Measurements from ENCODE around the gene TOR4A.

The TOR4A gene

DNA sequence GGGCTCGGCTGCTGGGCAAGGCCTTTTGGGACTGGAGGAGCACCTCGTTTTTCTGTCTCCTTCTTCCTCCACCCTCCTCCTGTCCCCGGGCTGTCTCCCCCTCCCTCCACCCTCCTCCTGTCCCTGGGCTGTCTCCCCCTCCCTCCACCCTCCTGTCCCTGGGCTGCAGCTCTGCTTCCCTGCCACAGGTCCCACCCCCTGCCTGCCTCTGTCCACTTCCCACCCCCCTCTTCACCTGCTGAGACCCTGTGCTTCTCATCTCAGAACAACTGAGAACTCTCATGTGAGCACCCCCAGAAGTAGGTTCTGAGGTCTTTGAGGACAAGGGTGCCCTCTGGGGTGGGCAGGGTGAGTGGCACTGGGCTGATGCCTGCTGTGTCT lies 5.8 kb upstream of the TOR4A start:
- DNase-seq (ENCODE audit: low spot score) = no peak

DNA sequence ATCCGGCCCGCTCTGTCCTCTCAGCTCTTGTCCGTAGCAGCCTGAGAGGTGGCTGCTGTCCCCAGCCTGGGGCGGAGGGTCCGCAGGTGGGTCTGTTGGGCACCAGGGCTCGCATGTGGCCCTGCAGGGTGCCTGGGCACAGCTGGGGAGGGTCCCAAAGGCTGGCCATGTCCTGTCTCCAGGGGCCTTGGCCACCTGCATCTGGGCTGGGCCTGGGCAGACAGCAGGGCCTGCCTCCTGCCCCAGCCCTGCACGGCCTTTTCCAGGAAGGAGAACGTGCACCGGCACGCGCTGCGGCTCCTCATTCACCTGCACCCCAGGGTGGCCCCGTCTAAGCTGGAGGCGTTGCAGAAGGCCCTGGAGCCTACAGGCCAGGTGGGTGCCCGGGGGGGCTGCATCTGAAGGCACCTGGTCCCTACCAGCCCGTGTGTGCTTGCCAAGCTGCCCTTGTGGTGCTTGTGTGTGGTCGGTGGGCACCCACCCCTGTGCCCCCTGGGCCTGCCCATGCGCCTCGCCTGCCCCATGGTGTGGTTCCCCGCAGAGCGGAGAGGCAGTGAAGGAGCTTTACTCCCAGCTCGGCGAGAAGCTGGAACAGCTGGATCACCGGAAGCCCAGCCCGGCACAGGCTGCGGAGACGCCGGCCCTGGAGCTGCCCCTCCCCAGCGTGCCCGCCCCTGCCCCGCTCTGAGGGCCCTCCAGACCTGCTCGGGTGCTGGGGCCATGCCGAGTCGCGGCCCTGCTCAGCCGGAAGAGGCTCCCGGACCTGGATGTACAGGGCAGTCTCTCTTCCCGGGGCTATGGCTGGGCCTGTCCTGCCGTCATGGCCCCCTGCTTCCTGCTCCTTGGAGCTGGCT lies 5.1 kb upstream of the TOR4A start:
- DNase-seq (ENCODE audit: low spot score) = no peak

DNA sequence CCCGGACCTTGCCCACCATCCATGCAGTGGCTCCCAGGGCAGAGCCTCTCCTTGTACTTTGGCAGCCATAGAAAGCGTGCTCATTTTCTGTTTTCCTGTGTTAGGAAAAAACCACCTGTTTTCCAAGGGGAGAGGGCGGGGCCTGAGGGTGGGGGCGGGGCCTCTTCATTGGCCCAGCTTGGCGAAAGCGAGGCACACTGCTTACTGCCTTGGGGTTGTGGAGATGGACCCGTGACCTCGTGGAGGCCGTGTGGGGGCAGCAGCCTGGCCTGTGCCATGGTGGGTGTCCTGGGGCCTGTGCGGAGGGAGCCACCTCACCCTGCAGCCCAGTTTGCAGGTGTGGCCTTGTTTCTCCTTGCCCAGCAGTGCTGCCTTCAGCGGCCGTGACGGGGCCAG lies 4.4 kb upstream of the TOR4A start:
- no peak for DNase-seq (ENCODE audit: low spot score)

DNA sequence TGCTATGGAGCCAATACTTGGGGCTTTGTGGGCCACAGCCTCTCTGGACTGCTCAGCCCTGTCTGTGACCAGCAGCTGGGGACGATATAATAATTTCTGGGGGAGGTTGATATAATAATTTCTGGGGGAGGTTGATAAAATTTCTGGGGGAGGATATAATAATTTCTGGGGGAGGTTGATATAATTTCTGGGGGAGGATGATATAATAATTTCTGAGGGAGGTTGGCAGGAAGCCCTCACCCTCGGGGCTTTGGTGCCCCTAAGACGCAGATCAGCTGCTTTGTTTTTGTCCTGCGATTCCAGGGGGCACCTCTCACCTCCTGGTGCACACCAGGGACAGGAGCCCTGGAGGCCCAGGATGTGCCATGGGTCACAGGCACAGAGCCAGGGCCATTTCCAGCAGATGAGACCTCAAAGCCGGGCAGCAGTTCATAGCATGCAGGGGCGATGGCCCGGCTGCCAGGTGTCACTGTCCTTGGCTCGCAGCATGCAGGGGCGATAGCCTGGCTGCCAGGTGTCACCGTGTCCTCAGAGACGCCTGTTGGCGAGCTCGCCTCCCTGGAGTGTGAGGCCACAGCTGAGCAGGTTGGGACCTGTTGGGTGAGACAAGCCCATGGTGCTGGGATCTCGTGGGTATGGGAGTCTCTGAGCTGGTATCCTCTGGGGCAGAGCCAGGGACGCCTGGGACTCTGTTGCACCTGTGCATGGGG lies 3.8 kb upstream of the TOR4A start:
- DNase-seq (ENCODE audit: low spot score) = no peak

DNA sequence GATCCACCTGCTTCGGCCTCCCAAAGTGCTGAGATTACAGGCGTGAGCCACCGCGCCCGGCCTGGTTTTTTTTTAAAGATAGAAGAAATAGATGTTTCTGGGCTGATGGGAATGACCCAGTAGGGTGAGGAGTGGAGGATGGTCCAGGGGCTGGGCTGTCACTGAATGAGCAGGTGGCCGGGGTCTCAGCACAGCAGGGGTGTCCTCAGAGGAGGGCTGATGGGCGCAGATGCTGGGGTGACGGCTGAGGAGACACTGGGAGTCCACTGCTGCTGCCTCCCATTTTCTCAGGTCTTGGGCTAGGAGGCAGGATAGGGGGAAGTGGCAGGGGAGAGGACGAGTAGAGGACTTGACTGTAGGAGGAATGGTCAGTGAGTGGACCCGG lies 2.3 kb upstream of the TOR4A start:
- no peak for DNase-seq (ENCODE audit: low spot score)

DNA sequence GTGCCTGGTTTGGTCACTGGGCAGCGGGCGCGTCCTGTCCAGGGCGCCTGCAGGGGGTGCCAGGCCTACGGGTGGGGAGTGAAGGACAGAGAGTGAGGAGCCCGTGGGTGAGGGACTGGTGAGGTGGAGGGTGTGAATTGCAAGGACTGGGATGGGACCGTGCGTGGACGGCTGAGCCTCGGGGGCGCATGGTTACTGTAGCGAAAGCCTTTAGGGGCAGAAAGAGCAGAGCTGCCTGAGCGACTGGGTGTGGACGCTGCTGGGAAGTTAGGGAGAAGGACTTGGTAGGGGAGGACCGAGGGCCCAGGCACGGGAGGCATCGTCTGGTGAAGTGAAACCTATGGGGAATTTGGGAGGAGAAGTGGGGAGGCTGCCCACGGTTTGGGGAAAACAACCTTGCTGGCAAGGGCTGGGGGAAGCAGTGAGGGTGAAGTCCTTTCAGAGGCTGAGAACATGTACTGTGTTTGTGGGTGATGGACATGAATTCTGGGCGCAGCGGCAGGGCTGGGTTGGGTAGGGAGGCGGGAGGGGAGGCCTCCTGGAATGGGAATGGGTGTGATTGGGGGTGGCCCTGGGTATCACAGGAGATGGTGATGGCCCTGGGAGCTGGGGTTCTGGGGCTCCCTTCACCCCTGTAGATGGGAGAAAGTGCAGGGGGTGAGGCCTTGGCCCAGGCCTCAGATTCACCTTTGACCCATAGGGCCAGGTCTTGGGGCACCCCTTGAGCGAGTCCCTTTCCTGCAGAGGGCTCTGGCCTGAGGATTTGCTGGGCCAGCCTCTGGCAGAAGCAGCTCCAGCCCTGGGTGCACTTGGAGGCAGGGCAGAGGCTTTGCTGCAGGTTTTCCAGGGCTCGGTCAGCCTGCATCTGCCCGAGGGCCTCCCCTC lies 1.7 kb upstream of the TOR4A start:
- DNase-seq (ENCODE audit: low spot score) = no peak

DNA sequence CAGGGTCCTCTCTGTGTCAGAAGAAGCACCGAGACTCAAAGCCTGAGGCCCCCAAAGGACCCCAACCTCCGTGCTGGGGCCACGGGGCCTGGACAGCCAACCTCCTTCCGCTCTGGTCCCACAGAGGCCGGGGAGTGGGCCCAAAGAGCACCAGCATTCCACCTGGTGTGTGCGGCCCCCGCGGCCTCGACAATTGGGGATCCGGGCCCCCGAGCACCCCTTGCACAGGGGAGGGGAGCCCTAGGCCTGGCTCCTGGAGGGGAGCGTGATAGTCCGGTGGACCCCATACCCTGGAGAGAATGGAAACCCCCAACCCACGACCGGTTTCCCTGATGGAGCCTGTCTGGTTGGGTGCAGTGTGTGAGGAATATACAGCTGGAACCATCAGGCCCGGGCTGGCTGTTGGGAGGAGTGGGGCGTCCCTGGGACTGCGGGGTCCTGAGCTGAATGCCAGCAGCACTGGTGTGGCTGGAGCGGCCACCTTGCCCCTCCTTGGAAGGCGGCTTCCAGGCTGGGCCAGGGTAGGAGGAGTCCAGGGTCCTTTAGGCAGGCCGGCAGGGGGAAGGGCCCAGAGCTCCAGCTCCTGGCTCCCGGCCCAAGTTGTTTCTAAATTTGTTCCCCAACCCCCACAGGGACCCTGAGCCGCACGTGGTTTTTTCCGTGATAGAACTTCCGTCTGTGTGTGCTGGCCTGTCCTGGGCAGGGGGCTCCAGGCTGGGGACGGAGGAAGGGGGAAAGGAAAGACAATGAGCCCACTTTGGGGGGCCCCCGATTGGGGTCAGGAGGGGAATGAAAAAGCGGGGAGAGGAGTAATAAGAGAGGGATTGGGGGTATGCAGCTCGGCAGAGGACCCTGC lies 825 bp upstream of the TOR4A start:
- no peak for DNase-seq (ENCODE audit: low spot score)

DNA sequence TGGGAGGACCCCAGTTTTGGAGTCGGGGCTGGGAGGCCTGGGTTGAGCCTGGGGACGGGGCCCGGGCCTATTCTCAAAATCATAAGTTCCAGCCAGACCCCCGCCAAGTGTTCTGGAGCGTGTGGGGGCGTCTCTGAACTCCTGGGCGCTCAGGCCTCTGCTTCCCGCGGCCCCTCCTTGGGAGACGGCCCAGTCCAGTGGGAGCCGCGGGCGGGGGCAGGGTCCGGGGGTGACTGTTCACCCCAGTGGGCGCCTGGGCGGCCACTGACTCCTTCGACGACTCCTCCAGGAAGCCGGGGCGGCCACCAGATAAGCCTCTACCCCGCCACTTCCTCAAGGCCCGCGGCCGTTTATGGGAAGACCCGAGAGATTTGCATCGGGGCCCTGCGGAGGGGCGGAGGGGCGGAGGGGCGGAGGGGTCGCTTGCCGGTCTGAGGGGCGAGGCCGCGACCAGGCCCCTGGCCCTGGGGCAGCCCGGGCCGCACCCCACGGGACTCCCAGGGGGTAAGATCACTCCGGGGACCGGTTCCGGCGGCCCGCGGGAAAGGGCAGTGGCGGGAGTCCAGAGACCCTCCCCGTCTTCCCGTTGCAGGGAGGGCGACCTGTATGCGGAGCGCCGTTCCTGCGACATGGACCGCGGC lies 655 bp downstream of the TOR4A start:
- DNase-seq (ENCODE audit: low spot score) = no peak

DNA sequence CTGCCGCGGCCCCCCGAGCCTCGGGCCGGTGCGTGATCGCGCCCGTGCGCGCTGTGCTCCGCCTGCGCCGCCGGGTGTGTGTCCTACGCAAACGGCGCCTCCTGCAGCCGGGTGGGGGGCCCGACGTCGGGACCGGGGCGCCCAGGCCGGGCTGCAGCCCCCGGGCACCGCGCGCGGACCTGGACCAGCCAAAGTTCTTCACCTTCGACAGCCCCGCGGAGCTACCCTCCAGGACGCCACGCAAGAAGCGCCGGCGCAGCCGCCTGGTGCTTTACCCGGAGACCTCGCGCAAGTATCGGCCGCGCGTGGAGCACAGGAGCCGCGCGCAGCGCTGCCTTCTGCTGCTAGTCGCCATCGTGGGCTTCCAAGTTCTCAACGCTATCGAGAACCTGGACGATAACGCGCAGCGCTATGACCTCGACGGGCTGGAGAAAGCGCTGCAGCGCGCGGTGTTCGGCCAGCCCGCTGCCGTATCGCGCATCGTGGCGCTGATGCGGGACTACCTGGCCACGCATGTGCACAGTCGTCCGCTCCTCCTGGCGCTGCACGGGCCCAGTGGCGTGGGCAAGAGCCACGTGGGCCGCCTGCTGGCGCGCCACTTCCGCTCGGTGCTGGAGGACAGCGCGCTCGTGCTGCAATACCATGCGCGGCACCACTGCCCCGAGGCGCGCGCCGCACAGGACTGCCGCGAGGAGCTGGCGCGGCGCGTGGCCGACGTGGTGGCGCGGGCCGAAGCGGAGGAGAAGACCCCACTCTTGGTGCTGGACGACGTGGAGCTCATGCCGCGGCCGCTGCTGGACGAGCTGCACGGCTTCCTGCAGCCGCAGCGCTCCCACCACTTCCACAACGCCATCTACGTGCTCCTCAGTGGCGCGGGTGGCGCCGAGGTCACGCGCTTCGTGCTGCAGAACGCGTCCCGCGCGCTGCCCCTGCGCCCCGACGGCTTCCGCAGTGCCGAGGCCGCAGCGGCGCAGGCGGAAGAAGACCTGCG lies 1.5 kb downstream of the TOR4A start:
- DNase-seq (ENCODE audit: low spot score) = no peak

DNA sequence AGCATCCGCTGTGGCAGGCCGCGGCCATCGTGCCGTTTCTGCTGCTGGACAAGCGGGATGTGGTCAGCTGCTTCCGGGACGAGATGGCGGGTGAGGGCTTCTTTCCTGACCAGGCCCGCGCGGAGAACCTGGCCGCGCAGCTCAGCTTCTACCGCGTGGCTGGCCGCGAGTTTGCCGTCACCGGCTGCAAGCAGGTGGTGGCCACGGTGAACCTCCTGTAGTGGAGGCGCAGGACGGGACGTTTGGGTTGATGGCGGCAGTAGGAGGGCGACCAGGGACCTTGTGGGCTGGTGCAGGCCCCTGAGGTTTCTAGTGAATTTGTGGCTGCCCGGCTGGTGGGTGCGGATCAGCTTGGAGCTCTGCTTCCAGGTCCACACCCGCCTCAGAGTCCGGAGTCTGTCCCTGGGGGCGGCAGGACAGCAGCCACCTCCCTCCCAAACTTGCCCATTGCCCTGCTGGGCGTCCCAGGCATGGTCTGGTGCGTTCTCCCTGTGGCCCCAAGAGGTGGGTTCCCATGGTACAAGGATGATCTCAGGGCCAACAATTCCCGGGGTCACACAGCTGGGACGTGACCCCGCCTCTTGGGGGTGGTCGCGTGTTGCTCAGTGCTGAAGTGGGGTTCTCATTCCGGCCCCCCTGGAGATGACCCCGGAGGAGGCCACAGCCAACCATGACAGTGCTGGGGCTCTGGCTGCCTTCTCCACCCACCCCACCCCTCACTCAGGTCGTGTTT lies 2.4 kb downstream of the TOR4A start:
- DNase-seq (ENCODE audit: low spot score) = no peak

DNA sequence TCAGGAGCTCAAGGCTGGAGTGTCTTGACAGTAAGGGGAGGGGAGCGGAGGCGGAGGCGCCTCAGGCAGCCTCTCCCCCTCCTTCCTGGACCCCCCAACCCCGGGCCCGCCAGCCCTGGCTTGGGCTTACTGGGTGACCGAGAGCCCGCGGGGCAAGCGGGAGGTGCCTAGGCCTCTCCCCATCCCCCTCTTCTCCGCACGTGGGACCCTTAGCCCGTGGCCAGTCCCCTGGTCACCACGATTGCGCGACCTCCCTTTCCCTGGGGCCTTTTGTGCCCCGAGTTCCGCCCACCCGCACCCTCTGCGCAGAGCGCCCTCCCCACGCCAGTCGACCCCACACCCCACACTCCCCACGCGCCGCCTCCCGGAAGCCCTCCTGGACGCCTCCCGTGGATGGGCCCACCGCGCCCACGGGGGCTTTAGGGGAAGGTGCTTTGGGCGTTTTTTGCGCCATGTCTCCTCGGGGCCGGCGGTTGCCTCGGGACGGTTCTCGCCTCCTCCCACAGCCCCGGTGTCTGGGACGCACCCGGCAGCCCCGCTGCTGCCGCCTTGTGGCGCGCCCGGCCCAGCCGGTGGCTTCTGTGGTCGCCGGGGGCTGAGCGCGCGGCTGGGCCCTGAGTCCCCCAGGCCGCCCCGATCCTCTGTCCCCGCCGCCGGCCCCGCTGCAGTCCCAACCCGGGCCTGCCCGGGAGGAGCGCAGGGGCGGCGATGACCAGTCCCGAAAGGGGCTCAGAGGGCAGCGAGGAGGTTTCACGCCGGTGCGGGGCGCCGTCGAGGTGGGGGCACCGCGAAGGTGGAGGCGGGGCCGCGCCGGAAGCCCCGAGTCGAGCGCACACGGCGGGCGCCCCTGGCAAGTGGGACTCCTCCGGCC lies 3.2 kb downstream of the TOR4A start:
- no peak for DNase-seq (ENCODE audit: low spot score)

DNA sequence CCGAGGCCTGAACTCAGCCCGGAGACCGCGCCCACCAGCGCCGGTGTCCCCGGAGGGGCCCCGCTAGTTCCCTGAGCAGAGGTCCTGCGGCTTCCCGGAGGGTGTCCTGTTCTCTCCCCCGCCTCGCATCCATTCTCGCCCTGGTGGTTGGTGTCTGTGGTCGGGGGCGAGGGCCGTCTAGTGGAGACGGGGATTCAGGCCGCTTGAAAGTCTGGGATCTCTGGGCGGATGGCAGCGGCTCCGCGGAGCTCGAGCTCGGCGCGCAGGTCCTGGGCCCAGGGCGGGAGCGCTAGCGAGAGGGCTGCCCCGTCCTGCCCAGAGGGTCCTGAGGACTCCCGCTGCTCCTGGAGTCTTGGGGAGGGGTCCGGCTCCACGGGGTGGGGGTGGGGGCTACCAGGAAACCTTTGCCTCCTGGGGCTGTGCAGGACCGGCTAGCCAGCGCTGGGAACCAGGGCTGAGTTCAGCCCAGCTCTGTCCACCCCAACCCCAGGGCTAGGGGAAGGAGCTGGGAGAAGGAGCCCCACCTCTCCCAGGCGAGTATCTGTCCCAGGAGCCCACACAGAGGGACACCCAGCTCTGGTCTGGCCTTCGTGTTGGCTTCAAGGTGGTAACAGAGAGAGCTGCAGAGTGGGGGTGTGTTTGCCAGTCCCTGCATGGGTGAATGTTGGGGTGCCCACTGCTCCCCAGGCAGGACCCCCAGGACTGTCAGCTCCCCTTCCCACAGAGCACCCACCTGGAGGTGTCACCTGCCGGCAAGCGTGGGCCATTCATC lies 4.0 kb downstream of the TOR4A start:
- DNase-seq (ENCODE audit: low spot score) = no peak

DNA sequence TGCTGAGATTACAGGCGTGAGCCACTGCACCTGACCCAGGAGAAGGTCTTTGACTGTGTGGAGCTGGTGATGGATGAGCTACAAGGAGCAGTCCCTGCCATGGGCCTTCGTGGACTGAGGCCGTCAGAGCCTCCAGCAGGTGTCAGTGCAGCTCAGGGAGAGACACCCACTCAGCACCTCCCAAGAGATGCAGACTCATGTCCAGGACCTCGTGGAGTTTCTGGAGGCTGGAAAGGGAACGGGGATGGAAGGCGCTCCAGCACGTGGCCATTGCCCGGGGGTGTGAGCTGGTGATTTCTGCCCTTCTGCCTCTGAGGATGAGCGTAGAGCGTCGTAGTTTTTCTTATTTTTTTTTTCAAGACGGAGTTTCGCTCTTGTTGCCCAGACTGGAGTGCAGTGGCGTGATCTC lies 9.5 kb downstream of the TOR4A start:
- DNase-seq (ENCODE audit: low spot score) = no peak

DNA sequence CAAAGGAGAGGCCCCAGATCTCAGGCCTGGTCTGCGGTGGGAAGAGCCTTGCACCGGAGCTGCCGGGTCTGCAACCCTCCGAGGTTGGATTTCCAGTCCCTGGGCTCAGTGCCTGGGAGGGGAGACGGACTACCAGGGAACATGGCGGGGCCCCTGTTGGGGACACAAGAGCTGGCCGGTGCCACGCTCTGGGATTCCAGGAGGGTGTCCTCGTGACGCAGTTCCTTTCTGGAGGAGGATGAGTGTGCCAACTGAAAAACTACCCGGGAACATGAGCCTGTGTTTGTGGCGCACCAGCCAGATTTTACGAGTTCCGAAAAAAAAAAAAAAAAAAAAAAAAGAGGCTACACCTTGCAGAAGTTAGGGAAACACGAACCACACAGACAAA lies 15.6 kb downstream of the TOR4A start:
- no peak for DNase-seq (ENCODE audit: low spot score)

DNA sequence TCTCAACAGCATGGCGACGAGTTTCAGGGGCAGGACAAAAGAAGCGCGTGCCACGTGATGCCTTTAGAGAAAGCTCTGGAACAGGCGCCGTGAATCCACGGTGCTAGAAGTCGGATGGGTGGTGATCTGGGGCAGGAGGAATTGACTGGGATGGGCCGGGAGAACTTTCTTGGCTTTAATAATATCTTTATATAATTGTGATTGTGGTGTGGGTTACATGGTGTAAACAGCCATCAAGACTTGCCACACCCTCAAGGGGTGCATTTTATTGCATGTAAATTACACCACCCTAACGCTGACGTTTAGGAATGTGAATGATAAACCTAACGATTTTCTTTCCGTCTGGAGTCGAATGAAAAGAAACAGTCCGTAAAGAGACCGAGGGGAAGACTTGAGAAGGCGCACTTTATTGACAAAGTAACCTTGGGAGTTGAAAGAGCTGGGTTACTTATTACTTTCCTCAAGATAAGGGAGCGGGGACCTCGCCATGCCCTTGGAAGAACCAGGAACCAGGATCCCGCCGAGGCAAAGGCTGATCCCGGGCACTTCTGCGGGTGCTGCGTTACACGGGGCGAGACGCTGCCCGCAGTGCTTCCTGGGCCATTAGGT lies 16.1 kb downstream of the TOR4A start:
- no peak for DNase-seq (ENCODE audit: low spot score)

DNA sequence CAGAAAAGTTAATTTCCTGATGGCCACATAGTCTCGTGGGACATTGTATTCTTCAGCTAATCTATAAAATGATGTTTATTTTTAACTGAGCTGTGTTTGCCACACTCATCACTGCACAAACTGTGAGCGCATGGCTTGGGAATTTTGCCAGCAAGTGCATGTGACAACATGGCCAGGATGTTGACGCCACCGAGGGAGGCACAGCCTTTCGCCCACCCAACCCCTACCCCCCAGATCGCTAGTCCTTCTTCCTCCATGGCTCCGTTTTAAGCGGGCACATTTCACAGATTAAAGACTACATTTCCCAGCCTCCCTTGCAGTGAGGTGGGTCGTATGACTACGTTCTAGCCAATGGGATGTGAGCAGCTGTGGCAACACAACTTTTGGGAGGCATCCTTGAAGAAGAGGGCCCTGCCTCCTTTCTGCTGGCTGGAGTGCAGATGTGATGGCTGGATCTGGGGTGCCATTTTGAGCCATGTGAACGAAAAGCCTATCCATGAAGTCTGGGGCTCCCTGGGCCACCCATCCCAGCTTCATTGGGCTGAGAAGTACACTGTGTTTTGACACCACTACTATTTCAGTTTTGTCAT lies 16.7 kb downstream of the TOR4A start:
- DNase-seq (ENCODE audit: low spot score) = no peak
